Measurements from ENCODE around the gene CAP2. TPM values are rescaled to one million over a fixed set of nuclear protein-coding genes. Genes with fewer than 3 reads are reported as not detected.

CAP2 gene
- total and polyA plus RNA-seq, 9 of the 15 experiments (the other 6 are each of a cell fraction or from before 2014, with no cell fraction given): not detected

DNA sequence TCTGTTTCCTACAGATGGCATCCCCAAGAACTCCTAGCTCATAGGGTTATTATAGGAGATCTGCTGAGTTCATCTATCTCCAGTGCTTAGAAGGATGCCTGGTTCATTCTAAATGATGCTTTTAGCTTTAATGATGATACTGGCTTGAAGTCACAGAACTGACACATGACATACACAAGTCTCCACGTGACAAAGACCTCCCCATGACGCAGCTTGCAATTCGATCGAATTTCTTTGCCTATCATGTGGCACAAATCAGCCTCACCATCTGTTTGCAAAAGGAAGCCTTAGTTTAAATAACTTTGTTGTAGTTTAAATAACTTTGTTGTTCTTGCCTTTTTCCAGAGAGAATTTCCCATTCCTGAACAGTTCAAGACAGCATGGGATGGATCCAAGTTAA lies 162.6 kb downstream of the CAP2 start:
- ChIA-PET CTCF (ENCODE audit: low intra/inter-chr PET ratio) (no interaction called here), POLR2A (no interaction called here)

More for the DNA sequence above, 162.6 kb downstream of the CAP2 start:
- no TSS peak for BruUV-seq (replicated peaks)
- no peak for FAIRE-seq
- no peak overlapping the region for H3K4me3 ChIP-seq
- H3K9me1 ChIP-seq (ENCODE audit: control insufficient read depth, insufficient read depth, low read length): no peaks in the 10 kb centered on the region
- TF ChIP-seq USF2 (CRISPR knock-in tag; IDR thresholded peaks at IDR 0.05): peak; percentile 27
- TF ChIP-seq, protein P1, sequence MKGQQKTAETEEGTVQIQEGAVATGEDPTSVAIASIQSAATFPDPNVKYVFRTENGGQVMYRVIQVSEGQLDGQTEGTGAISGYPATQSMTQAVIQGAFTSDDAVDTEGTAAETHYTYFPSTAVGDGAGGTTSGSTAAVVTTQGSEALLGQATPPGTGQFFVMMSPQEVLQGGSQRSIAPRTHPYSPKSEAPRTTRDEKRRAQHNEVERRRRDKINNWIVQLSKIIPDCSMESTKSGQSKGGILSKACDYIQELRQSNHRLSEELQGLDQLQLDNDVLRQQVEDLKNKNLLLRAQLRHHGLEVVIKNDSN (CRISPR knock-in tag; IDR thresholded peaks at IDR 0.05): peak; percentile 46; the same call in 1 of the 2 replicates
- TF ChIP-seq, protein P2, sequence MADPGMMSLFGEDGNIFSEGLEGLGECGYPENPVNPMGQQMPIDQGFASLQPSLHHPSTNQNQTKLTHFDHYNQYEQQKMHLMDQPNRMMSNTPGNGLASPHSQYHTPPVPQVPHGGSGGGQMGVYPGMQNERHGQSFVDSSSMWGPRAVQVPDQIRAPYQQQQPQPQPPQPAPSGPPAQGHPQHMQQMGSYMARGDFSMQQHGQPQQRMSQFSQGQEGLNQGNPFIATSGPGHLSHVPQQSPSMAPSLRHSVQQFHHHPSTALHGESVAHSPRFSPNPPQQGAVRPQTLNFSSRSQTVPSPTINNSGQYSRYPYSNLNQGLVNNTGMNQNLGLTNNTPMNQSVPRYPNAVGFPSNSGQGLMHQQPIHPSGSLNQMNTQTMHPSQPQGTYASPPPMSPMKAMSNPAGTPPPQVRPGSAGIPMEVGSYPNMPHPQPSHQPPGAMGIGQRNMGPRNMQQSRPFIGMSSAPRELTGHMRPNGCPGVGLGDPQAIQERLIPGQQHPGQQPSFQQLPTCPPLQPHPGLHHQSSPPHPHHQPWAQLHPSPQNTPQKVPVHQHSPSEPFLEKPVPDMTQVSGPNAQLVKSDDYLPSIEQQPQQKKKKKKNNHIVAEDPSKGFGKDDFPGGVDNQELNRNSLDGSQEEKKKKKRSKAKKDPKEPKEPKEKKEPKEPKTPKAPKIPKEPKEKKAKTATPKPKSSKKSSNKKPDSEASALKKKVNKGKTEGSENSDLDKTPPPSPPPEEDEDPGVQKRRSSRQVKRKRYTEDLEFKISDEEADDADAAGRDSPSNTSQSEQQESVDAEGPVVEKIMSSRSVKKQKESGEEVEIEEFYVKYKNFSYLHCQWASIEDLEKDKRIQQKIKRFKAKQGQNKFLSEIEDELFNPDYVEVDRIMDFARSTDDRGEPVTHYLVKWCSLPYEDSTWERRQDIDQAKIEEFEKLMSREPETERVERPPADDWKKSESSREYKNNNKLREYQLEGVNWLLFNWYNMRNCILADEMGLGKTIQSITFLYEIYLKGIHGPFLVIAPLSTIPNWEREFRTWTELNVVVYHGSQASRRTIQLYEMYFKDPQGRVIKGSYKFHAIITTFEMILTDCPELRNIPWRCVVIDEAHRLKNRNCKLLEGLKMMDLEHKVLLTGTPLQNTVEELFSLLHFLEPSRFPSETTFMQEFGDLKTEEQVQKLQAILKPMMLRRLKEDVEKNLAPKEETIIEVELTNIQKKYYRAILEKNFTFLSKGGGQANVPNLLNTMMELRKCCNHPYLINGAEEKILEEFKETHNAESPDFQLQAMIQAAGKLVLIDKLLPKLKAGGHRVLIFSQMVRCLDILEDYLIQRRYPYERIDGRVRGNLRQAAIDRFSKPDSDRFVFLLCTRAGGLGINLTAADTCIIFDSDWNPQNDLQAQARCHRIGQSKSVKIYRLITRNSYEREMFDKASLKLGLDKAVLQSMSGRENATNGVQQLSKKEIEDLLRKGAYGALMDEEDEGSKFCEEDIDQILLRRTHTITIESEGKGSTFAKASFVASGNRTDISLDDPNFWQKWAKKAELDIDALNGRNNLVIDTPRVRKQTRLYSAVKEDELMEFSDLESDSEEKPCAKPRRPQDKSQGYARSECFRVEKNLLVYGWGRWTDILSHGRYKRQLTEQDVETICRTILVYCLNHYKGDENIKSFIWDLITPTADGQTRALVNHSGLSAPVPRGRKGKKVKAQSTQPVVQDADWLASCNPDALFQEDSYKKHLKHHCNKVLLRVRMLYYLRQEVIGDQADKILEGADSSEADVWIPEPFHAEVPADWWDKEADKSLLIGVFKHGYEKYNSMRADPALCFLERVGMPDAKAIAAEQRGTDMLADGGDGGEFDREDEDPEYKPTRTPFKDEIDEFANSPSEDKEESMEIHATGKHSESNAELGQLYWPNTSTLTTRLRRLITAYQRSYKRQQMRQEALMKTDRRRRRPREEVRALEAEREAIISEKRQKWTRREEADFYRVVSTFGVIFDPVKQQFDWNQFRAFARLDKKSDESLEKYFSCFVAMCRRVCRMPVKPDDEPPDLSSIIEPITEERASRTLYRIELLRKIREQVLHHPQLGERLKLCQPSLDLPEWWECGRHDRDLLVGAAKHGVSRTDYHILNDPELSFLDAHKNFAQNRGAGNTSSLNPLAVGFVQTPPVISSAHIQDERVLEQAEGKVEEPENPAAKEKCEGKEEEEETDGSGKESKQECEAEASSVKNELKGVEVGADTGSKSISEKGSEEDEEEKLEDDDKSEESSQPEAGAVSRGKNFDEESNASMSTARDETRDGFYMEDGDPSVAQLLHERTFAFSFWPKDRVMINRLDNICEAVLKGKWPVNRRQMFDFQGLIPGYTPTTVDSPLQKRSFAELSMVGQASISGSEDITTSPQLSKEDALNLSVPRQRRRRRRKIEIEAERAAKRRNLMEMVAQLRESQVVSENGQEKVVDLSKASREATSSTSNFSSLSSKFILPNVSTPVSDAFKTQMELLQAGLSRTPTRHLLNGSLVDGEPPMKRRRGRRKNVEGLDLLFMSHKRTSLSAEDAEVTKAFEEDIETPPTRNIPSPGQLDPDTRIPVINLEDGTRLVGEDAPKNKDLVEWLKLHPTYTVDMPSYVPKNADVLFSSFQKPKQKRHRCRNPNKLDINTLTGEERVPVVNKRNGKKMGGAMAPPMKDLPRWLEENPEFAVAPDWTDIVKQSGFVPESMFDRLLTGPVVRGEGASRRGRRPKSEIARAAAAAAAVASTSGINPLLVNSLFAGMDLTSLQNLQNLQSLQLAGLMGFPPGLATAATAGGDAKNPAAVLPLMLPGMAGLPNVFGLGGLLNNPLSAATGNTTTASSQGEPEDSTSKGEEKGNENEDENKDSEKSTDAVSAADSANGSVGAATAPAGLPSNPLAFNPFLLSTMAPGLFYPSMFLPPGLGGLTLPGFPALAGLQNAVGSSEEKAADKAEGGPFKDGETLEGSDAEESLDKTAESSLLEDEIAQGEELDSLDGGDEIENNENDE (IDR thresholded peaks at IDR 0.05; ENCODE audit: low read depth, low read length): no peak
- H2AFZ ChIP-seq (ENCODE audit: low read depth, low read length): no peak overlapping the region
- no peak for ATAC-seq
- no peaks in the 10 kb centered on the region for H3K9me3 ChIP-seq (replicated peaks; ENCODE audit: control insufficient read depth, insufficient read depth, low read depth, low read length)
- no peaks in the 10 kb centered on the region for H3K4me1 ChIP-seq (replicated peaks in 1 of 2; ENCODE audit: control insufficient read depth in 2 of 2, insufficient read depth in 2 of 2, low read length in 2 of 2)
- no peaks in the 10 kb centered on the region for H3K36me3 ChIP-seq (ENCODE audit: control insufficient read depth, insufficient read depth, low read length)
- no peak overlapping the region for H3K4me2 ChIP-seq (ENCODE audit: insufficient read depth, low read length)
- intact Hi-C loops (cut with micrococcal nuclease): no loop called here
- 1% methylated on average over 4 of the region's 4 CpGs for WGBS (ENCODE audit: insufficient coverage, low coverage, missing lambda C conversion rate)
- no peaks in the 10 kb centered on the region for H4K20me1 ChIP-seq (replicated peaks; ENCODE audit: control insufficient read depth, insufficient read depth, low read length)
- no peak overlapping the region for H3K9ac ChIP-seq (ENCODE audit: insufficient read depth in 1 of 2, low read depth in 2 of 2, low read length in 2 of 2)
- H3K79me2 ChIP-seq (ENCODE audit: control insufficient read depth, insufficient read depth, low read length): no peaks in the 10 kb centered on the region
- H3K27me3 ChIP-seq (ENCODE audit: control insufficient read depth in 2 of 2, insufficient read depth in 2 of 2, low read length in 2 of 2): peaks cover 17 to 39% of the 10 kb centered on the region in 2 experiments
- DNase-seq (ENCODE audit: extremely low read depth in 1 of 4, low spot score in 3 of 4): no peak
- in situ Hi-C loops (cut with MboI): no loop called here
- no peak overlapping the region for H3K27ac ChIP-seq (ENCODE audit: extremely low read depth, low read depth, low read length)
